Iris pigment epithelial cell (primary cell): ENCODE results near the gene UCP2.

Source experiments
- DNase-seq: peaks from one replicate; pipeline ENCODE4 v3.0.0-alpha.2; 2011; ENCODE audit warnings: low read depth

The UCP2 gene, protein sequence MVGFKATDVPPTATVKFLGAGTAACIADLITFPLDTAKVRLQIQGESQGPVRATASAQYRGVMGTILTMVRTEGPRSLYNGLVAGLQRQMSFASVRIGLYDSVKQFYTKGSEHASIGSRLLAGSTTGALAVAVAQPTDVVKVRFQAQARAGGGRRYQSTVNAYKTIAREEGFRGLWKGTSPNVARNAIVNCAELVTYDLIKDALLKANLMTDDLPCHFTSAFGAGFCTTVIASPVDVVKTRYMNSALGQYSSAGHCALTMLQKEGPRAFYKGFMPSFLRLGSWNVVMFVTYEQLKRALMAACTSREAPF

DNA sequence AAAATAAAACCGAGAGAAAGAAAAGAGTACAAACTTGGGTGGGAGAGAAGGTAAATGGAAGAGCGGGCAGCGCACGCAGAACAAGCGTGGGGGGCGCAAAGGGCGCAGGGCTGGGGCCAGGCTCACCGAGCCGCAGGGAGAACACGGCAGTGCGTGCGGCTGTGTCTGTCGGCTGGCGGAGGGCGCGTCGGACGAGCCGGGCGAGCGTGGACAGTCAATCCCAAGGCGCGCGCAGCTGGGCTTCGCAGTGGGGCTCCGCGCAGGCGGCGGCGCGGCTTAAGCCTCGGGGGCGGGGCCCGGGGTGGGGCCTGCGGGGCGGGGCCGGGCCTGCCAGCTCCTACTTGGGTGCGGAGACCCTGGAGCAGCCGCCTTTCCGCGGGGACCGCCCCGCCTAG, at the start of gene UCP2:
UCP2 (minus strand) TSS at position 249 of the 395 bp plus-strand sequence. CDS start 4,465 bp downstream, outside the sequence.
- DNase-seq: peak; percentile 88

DNA sequence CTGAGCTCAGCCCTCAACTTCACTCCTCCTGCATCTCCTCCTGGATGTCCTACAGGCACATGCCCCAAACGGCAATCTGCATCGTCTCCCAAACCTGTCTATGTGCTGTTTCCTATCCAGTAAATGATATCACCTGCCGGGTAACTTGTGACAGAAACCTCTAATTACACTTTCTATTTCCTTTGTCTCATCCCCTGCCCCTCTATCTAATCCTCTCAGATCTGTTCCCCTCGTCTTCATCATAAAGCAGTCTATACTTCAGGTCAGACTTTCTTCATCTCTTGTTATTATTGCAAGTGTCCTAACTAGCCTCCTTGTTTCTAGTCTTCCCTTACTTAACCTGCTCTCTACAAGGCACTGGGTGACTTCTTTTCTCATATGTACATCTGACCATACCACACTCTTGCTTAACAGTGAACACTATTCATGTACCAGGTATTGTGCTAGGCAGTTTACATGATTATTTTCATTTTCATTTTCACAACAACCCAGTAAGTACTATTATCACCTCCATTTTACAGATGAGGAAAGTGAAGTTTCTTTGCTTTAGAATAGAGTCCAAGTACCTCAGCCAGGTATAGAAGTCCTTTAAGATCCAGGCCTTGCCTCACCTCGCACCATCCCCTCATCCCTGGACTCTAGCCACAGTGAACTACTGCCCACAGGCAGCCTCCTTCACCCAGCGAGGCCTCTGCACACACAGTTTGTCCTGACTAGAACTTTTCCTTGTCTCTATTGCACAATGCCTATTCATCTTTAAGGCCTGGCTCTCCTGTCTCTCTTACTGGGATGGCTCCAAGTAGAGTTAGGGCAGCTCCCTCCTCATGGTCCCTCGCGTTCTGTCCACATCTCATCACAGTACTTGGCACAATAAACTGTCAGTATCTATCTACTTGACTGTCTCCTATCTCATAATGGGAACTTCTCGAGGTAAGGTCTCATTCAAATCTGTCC, 48.4 kb upstream of the UCP2 start:
- DNase-seq: no peak

DNA sequence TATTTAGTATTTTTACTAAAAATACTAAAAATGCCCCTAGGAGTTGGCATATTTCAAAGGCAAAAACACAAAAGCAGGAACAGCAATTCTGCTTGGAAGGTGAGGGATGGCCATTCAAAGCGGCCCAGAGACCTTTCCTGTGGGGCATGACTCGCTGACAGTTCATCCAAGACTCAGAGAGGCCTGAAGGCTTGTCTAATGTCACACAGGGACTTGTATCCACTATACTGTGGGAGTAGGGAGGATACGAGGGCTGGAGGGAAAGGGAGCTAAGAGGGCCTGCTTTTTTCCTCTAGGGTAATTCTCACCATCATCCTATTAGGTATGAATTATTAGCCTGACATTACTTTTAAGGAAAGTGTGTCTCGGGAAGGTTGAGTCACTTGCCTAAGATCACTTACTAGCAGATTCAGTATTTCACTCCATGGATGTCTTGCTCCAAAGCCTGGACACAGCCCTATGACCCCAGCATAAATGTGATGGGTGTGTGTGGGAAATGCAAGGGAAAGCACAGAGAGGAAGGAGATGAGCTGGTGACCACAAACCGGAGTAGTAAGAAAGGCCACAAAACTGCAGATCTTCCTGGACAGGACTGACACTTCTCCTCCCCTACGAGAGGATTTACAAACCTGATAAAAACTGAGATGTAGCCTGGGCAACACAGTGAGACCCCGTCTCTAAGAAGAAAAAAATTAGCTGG, 43.0 kb upstream of the UCP2 start:
- peak; percentile 67 for DNase-seq

DNA sequence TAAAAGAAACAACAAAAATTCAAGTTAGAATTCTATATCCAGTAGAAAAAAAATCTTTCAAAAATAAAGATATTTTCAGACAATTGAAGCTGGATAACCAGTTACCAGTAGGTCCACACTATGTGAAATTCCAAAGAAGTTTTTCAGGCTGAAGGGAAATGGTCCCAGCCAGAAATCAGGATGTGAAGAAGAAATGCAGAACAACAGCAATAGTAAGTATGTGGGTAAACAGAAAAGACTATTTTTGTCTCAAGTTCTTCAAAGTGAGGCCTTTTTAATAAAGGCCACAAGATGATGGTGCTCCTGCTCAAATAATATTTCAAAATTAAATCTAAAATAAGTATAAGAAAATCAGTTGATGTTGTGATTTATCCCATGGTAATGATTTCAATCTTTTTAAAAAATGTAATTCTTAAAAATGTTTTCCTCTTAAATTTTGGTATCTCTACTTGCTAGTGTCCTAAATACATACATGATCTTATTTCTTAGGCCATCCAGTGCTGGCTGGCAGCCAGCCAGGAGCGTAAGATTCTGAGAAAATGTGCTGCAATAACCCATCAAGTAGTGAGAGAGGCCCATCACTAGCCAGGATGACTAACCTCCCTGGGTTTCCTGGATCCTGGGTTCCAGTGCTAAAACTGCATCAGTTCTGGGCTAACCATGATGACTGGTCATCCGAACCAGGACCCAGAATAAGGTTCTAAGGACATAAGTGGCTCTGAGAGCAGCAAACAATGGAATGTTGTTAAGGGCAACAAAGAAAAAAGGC, 41.8 kb upstream of the UCP2 start:
- peak; percentile 96 for DNase-seq

DNA sequence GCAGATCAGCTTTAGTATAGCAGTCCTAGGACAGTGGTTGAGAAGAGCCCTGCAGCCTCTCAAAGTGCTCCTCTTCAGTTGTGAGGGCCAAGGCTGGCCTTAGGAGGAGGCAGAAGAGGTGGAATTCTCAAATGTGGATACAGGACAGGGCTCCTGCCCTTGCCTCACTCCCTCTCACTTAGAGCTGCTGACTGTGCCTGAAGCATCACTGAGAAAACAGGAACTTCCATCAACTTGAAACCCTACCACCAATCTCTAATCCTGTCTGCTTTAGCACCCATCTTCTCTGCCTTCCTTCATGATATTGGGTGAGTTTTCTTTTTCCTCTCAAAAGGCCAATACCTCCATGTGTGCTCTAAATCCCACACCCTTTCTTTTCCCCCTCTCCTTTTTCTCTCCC, 40.6 kb upstream of the UCP2 start:
- DNase-seq: no peak

DNA sequence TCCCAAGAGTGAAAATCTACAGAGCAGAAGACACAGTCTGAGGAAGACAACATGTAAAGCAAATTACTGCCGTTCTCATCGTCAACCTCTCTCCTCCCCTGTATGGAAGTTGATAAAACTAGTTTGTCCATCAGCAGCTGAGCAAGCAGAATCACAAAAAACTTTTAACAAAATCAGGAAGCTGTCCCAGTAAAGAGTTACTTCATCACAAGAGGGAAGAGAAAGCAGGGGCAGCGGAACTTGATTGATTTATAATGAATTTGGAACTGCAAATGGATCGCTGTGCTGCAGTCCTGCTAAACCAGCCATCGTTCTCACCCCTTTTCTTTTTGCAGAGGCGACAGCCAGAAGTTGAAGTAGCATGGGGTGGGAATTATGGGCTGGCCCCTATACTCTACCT, 39.9 kb upstream of the UCP2 start:
- no peak for DNase-seq

DNA sequence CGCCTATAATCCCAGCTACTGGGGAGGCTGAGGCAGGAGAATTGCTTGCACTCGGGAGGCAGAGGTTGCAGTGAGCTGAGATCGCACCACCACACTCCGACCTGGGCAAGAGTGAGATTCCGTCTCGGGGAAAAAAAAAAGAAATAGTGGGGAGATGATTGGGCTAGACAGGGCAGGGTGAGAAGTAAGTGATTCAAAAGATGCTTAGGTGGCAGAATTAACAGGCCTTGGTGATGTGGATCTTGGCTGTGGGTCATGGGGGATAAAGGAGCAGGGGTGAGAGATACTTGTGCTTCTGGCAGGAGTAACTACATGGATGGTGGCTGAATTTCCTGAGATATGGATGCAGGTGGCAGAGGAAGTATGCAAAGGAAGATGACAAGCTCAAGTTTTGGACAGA, 39.4 kb upstream of the UCP2 start:
- DNase-seq: no peak

DNA sequence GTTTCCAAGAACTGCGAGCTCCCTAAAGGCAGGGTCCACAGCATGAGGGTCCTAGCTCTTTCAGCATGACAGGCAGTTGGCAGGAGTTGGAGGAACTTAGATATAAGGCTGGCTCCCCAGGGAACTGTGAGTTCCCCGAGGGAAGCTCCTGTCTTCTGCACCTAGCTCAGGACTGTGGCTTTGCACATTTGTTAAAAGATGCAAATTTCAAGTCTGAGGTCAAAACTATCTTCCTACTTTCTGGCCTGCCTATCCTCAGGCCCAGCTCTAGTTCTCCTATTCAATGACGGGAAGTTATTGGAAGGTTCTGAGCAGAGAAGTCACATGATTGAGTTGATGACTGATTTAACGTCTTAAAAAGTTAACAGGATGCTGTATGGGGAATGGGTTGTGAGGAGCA, 37.9 kb upstream of the UCP2 start:
- DNase-seq: no peak

DNA sequence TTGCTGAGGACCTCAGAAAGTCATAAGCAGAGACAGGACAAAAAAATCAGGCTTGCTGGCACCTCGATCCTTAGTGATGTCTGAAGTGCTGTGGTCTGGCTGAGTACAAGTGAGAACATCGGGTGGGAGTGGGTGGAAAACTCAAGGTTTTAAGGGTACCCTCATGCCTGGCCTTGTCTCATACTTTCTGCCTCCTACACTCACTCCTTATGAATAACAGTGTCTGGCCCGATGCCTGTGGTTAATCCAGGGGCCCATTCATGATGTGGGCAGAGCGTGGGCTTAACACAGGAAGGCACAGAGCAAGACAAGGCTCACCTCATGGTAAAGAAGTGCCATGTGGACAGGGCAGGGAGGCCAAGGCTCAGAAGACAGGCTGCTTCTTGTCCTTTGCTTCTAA, 37.2 kb upstream of the UCP2 start:
- DNase-seq: peak; percentile 27

DNA sequence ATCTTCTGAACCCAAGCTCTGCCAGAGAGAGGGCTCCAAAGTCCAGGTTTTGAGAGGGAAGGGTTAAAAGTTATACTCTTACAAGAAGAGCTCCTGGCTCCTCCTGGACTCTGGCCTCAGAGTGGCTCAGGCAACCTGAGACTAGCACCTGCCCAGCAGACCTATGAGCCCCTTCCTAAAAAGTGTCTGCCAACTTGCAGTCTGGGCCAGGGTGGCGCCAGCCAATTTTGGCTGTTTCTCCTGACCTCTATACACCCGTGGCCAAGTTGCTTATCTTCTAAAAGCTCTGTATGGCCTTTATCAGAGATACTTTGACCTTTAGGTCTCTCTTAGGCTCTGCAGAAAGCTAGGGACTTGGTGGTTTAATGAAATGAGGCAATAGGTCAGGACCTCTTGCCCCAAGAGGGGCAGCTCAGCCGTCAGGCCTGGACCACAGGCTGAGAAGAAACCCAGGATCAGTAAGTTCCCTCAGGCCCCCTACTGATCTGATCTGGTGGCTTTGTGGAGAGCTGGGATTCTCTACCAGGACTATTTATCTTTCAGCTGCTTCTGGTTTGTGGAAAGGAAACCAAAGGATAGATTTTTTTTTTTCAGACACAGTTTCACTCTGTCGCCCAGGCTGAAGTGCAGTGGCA, 36.6 kb upstream of the UCP2 start:
- DNase-seq: peak; percentile 20

DNA sequence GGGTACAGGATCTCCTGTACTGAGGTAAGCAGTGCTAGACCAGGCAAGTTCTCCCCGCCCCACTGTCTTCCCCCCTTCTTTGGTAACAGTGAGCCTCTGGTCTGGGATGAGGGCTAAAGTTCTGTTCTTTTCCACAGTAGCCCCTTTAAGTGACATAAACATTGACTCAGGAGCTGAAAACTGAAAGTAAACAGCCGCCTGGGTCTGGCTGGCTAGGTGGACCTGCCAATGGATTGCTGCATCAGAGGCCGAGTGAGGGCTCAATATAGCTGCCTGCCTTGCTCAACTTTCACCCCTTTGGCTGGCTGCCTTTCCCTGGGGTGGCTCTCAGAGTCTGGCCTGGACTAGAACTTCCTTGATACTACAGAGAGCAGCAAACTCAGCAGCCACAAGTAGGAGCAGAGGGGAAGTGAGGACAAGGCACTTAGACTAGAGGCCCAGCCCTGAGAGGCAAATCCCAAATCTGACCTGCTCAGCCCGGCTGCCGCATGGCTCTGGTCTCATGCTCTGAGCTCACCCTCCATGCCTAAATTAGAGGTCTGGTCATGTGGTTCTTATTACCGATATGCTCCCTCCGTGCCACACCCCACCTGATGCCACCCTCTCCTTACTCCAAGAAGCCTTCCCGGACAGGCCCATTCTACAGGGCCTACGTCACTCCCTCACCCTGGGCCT, 35.8 kb upstream of the UCP2 start:
- peak; percentile 95 for DNase-seq

DNA sequence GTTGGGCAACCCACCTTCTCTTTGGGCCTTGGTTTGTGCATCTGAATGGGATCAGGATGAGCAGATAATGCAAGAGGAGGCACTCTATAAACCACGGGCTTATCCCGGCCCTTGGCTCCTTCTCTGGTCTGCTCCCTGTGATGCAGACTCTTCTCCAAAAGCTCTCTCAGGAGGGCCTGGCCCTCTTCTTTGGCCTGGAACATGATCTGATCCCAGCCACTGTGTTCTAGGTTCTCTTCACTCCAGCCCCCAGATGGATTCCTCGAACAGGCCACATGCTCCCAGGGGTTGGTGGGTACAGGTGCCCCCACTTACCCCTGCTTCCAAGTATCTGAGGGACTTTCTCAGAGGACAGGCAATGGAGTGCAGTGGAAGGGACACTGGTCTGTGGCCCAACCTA, 35.0 kb upstream of the UCP2 start:
- DNase-seq: no peak

DNA sequence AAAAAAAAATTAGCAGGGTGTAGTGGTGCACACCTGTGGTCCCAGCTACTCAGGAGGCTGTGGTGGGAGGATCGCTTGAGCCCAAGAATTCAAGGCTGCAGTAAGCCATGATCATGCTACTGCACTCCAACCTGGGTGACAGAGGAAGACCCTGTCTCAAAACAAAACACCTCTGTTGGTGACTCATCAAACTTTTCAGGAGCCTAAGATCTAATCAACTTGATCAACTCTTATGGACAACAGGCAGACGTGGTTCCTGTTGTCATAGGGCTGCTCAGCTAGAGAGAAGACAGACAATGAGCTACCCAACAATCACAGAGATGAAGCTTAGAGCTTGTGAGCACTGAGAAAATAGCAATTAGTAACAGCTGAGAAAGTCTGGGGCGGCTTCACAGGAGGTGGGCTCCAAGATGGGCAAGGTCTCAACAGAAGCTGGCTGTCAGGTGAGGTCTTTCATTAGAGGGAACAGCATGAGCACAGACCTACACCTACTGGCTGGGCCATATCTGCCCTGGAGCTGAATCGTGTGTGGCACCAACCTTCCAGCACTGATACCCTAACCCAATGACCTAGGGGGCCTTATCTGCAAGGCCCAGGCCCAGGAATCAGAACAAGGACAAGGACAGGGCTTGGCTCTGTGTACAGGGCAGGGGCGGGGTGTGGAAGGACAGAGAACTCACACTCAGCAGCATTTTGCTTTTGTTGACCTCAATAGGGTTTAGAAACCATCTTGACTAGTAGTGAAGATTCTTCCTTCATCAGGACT, 33.5 kb upstream of the UCP2 start:
- DNase-seq: no peak

DNA sequence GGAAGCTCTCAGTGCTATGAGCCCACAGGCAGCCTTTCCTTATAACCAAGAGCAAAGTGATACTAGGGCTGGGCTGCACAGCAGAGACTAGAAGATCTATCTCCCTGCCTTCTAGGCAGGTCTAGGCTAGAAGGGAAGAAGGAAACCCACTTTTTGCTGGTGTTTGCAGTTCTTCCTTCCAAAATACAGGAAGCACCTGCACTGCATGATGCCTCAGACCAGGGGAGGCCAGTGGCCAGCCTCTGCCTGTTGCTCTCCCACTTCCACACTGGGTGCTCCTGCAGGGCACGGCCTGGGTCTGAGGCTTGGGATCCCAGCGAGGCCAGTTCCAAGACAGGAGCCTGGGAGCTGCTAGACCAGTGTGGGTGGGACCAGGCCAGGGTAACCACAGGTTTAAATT, 32.2 kb upstream of the UCP2 start:
- no peak for DNase-seq

DNA sequence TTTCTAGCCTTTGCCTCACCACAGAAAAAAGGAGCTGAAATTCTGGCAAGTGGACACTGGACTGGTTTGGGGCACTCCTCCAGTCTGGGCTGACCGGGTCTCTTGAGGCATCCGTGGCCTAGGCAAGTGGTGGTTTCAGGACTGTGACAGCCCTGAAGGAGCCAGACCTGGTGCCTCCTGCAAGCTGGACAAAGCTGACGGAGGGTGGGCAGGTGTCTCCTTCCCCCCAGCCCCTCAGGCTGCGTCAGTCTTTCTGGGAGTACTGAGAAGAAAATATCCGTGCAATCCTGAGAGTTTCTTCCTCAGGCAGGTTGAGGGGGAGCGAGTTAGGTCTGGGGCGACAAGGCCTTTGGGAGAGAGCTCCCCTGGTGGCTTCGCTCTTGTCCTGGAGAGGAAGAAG, 30.5 kb upstream of the UCP2 start:
- DNase-seq: no peak

DNA sequence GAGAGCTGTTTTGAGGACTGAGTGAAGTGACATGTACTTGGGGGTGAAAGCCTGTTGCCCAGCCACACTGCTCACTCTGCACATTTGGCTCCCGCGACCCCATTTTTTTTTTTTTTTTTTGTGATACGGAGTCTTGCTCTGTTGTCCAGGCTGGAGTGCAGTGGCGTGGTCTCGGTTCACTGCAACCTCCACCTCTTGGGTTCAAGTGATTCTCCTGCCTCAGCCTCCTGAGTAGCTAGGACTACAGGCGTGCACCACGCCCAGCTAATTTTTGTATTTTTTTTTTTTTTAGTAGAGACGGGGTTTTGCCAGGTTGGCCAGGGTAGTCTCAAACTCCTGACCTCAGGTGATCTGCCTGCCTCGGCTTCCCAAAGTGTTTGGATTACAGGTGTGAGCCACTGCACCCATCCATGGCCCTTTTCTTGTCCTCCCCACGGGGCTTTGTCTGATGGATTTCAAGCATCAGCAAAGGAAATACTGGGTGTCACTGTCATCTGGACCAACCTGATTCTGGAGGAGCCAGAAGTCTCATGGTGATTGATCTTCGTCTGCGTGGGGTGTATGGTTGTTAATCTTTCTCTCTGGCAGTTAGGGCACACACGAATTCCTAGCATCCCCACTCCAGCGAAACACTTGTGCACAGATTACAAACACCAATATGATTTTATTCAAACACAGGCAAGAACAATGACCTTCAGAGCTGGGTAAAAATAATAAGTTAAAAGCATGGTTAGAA, 29.6 kb upstream of the UCP2 start:
- DNase-seq: no peak

DNA sequence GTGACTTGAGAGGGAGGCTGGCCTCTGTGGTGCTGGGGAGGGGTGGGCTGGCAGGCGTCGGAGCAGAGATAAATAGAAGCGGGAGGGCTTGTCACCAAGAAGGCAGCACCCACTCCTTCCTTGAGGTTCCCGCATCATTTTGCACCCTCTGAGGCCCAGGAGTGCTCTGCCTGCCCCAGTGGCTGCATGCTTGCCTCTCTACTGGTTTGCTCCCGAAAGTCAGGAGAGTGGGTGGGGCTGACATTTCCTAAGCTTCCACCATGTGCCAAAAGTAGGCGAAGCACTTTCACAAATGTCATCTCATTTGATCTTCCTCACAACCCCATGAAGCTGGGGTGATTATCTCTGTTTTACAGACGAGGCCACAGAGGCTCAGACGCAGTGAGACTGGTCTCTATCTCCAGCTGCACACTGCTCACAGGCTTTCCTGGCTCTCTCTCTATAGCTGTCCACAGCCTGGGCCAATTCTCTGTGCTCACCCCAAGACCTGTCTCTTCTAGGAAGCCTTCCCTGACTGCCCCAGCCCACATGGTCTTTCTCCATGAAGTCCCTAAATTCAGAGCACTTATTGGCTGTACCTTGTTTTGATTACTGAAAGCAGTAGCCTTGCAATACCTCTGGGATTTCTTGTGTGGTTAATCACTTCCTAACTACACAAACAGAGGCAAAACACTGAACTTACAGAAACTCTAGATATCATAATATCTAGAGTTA, 28.9 kb upstream of the UCP2 start:
- DNase-seq: peak; percentile 73
